WERI-Rb-1 (cell line): ENCODE measurements around the gene MCL1.

ENCODE experiments used
- DNase-seq: peaks from one replicate; pipeline ENCODE4 v3.0.0-alpha.2; 2020
- H3K27ac ChIP-seq: fragments of 250-450 bp; sonication (Bioruptor Pico); 2 replicates; pipeline ENCODE4 v1.5.1; 2020; ENCODE audit warnings: mild to moderate bottlenecking, moderate library complexity
- H3K27me3 ChIP-seq: fragments of 250-450 bp; sonication (Bioruptor Pico); 2 replicates; pipeline ENCODE4 v1.5.1; 2021; ENCODE audit warnings: mild to moderate bottlenecking, low read depth, moderate library complexity; ENCODE audit not compliant: insufficient read depth, severe bottlenecking
- H3K36me3 ChIP-seq: fragments of 250-450 bp; sonication (Bioruptor Pico); 2 replicates; pipeline ENCODE4 v1.5.1; 2020; ENCODE audit warnings: mild to moderate bottlenecking, moderate library complexity
- H3K4me3 ChIP-seq: 2 replicates; pipeline ENCODE4 v1.5.1; 2011; ENCODE audit warnings: low read depth, mild to moderate bottlenecking, control low read depth, low read length
- H3K9me3 ChIP-seq: fragments of 250-450 bp; sonication (Bioruptor Pico); 2 replicates; pipeline ENCODE4 v1.5.1; 2021; ENCODE audit warnings: mild to moderate bottlenecking, moderate library complexity; ENCODE audit not compliant: severe bottlenecking
- TF ChIP-seq, protein P1 (sequence below): IDR thresholded peaks from 2 replicates; pipeline ENCODE4 v1.5.1; 2011; ENCODE audit warnings: low read depth, mild to moderate bottlenecking, control low read depth, inconsistent platforms, low read length

Gene MCL1

DNA sequence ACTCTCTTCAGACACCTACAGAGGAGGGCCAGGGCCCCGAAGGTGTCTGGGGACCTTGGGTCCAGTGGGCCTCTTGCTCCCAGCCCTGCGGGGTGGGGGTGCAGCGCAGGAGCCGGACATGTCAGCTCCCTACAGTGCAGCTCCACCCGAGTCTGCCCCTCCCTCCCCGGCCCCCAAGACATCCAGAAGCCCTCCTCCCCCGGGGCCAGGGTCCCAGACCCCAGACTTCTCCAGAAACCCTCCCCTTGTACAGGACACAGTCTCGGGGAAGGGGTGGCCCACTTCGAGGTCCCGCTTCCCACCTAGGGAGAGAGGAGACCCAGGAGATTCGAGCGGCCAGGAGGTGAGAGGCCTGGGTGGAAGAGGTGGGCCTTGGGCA lies 26.5 kb downstream of the MCL1 start:
- no peak for DNase-seq
- H3K27me3 ChIP-seq: no peaks in the 10 kb centered on the region
- H3K27ac ChIP-seq: no peak overlapping the region
- no peaks in the 10 kb centered on the region for H3K9me3 ChIP-seq
- no peaks in the 10 kb centered on the region for H3K36me3 ChIP-seq
- no peak overlapping the region for H3K4me3 ChIP-seq
- TF ChIP-seq, protein P1, sequence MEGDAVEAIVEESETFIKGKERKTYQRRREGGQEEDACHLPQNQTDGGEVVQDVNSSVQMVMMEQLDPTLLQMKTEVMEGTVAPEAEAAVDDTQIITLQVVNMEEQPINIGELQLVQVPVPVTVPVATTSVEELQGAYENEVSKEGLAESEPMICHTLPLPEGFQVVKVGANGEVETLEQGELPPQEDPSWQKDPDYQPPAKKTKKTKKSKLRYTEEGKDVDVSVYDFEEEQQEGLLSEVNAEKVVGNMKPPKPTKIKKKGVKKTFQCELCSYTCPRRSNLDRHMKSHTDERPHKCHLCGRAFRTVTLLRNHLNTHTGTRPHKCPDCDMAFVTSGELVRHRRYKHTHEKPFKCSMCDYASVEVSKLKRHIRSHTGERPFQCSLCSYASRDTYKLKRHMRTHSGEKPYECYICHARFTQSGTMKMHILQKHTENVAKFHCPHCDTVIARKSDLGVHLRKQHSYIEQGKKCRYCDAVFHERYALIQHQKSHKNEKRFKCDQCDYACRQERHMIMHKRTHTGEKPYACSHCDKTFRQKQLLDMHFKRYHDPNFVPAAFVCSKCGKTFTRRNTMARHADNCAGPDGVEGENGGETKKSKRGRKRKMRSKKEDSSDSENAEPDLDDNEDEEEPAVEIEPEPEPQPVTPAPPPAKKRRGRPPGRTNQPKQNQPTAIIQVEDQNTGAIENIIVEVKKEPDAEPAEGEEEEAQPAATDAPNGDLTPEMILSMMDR: no peak

DNA sequence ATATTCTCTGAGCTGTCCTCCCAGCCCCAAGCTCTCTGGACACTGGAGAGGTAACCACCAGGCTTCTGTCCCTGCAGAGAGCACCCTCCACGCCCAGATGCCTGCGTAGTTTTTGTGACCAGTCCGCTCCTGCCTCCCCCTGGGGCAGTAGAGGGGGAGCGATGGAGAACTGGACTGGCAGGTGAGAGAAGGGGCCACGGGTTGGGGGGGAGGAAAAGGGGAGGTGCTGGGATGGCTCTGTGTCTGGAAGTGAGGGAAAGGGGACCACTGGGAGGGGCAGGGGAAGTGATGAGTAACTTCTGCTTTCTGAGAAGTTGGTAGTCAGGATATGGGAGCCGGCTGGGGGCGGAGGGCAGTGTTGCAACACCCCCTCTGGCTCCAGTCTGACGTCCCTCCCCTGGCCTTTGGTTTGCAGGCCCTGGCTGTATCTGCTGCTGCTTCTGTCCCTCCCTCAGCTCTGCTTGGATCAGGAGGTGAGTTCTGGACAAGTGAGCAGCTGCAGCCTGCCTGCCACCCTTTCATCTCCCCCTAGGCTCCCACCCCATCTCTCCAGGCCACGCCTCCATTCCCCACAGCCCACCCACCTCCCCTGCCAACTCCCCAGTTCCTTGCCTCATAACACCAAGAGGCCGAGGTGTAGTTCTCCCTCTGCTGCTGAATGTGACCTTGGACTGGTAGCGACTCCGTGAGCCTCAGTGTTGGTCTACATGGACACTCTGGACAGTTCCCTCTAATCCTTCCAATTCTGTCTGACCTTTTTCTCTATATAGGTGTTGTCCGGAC lies 27.1 kb downstream of the MCL1 start:
- no peak overlapping the region for H3K27ac ChIP-seq
- TF ChIP-seq, protein P1: no peak
- no peak for DNase-seq
- H3K9me3 ChIP-seq: no peaks in the 10 kb centered on the region
- H3K4me3 ChIP-seq: no peak overlapping the region
- H3K27me3 ChIP-seq: no peaks in the 10 kb centered on the region
- H3K36me3 ChIP-seq: no peaks in the 10 kb centered on the region

DNA sequence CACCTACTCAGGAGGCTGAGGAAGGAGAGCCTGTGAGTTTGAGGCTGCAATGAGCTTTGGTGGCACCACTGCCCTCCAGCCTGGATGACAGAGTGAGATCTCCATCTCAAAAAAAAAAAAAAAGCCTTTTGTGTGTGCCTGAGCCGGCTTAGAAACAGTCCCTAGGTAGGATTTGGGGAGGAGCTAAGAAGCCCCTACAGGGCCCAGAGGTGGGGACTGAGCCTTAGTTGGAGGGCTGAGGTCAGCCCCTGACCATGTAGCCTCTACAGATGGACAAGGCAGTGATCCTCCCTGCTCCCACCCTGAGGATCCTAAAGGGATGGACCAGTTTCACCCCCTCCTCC lies 27.7 kb downstream of the MCL1 start:
- Histone ChIP-seq H3K27me3 (no peaks in the 10 kb centered on the region), H3K27ac (no peak overlapping the region), H3K36me3 (no peaks in the 10 kb centered on the region), H3K4me3 (no peak overlapping the region), H3K9me3 (no peaks in the 10 kb centered on the region)
- TF ChIP-seq, protein P1: no peak
- DNase-seq: no peak

DNA sequence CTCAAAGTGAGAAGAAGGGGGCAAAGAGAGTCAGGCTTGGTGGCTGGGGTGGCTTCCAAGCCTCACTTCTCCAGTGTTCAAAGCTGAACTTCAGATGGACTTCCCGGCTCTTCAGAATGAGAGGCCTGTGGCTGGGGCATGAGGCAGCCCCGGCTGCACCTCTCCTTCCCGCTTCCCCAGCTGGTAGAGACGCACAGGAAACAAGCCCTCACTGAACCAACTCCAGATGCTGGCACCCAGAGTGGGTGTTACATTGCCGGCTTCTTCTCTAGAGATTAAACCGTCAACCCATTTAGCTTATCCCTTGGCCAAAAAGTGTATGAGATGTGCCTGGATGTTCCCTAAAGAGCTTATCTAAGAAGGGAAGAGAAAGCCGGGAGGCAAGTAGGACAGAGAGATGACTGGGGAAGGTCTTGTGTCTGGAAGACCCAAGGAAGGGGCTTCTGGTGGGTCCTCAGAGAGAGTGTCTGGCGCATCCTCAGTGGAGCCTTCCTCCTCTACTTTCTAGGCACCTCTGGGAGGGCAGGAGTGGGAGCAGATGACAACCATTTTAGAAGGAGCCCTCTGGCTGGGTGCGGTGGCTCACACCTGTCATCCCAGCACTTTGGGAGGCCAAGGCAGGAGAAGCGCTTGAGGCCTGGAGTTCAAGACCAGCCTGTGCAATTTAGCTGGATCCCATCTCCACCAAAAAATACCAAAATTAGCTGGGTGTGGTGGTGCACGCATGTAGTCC lies 28.2 kb downstream of the MCL1 start:
- TF ChIP-seq, protein P1: no peak
- Histone ChIP-seq H3K9me3 (no peaks in the 10 kb centered on the region), H3K27ac (no peak overlapping the region), H3K36me3 (no peaks in the 10 kb centered on the region), H3K4me3 (no peak overlapping the region), H3K27me3 (no peaks in the 10 kb centered on the region)
- no peak for DNase-seq

DNA sequence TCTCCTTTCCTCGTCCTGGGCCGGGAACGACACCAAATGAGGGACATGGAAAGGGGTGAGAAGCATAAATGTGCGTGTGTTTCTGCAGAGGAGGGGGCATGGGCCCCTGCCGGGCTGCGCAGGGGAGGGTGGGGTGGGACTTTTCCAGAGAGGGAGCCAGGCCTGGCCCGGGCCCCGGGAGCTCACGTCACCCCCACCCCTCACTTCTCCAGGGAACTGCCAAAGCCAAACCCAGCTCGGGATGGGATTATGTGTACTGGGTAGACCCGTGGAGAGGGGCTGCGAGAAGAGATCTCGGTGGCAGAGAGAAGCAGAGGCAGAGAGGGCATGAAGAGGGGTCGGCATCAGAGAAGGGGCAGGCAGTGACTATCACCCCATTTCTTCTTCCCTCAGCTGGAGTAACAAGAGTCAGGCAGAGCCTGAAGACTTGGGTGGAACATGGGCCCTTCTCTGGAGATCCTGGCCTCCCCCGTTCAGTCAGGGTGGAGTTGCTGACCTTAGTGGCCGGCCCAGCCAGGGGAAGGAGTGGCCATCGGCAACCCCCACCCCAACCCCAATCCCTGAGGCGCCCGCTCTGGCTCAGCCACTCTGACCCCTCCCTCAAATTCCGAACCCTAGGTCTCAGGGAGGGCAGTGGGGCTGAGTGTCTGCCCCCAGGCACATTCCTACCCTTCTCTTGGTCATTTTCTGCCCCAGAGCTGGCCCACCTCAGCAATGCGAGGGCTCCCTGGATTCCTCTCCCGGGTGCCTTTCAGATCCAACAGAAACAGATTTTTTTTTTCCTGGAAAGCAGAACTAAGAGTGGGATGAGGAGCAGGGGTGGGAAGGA lies 29.0 kb downstream of the MCL1 start:
- TF ChIP-seq, protein P1: no peak
- Histone ChIP-seq H3K4me3 (no peak overlapping the region), H3K27me3 (no peaks in the 10 kb centered on the region), H3K9me3 (no peaks in the 10 kb centered on the region), H3K36me3 (no peaks in the 10 kb centered on the region), H3K27ac (no peak overlapping the region)
- no peak for DNase-seq
